Mucosa of gallbladder (tissue), 1 donor: ENCODE data around the gene ACAD10. TPM values are rescaled to one million over a fixed set of nuclear protein-coding genes. Genes with fewer than 3 reads are reported as not detected.
"Not testable (repeated sequence)": the region's sequence is repeated elsewhere in the genome, so short reads cannot be mapped to it uniquely, and the experiment has no call there.

ENCODE experiments used
- DNase-seq: peaks from one replicate; pipeline ENCODE4 v3.0.0-alpha.2; 2020; ENCODE audit warnings: low spot score
- total RNA-seq: library from RNA; stranded (reverse); gene quantifications from one replicate; pipeline ENCODE4 v1.2.1, GENCODE V29; 2021
- donor health status: DM: no; HTN: no; CAD: no.

The ACAD10 gene
- 34.2 TPM for total RNA-seq

DNA sequence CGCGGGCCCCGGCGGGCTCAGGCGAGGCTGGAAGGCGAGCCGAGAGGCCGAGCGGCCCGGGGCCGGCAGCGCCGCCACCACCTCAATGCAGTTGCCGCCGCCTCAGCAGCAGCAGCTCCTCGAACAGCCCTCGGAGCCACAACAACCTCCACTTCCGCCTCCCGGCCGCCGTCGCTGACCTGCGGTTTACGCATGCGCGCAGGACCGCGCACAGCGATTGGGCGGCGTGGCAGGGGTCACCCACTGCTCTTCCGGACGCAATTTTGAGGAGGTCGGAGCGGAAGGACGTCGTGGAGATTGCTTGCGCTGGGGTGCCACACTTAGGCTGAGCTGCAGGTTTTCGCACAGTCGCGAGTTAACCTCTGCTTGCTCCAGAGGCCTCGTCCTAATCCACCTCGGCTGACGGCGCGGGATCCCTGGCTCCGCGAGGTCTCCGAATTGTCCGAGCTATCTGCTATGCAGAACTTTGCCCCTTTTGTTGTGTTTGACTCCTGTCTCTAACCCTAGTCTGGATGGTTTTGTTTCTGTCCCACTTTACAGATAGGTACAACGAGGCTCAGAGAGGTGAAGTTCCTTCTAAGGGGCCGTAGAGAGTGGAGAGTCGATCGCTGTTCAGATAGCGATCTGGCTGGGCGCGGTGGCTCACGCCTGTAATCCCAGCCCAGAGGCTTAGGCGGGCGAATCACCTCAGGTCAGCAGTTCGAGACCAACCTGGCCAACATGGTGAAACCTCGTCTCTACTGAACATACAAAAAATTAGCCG, at the start of gene ACAD10, which contains the start of gene BRAP:
Gene ACAD10 (plus strand): TSS at position 243 of the 763 bp plus-strand sequence. CDS start 6,657 bp downstream, outside the sequence.
Gene BRAP (minus strand): TSS at position 146 of the 763 bp plus-strand sequence. CDS start 164 bp downstream, outside the sequence.
- DNase-seq, result peak; percentile 95

DNA sequence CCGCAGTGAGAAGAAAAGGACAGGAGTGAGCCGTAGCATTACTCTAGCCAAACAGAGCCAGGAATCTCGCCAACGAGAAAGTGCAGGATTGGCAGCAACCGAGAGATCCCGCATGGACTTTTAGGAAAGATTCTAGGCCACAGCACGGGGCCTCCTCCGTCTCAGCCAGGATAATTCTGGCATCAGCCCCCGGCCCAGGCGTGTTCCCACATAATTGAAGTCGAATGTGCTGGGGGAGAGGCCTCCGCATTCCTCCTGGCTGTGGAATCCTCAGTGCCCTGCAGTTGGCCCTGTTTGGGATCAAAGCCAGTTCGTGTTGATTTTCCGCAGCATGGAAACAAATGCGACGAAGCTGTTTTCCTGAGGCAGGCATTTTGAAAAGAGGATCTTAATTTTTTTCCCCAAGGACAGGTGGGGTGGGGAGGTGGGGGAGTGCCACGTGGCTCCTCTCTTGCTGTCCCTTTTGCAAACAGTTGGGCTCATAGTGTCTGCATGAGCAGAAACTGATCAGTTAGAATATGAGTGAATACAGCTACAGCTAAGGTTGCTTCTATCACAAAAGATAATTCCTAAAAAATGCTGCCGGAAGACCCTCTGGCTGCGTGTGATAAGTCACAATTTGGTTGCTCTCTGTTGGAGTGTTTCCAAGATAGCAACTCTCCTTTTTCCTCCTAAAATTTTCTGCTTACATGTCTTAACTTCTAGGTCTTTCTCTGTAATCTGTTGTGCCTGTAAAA, 49.5 kb upstream of the ACAD10 start:
- DNase-seq, result peak; percentile 42

DNA sequence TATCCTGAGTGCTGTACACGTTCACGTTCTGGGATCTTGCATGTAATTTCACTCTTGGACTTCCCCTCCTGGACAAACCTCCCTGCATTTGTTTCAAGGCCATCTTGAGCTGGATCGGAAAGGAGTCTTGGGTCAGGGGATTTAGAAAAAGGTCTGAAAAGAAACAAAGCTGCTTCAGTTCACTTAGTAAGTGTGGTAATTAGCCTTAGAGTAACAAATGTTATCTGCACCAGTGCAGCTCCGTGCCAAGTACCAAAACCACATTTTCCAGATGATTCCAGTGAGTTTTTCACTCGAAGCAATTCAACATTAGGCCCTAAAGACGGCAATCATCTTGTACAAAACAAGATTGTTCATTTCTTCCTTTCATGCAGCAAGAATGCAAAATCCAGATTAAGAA, 47.3 kb upstream of the ACAD10 start:
- no peak for DNase-seq

DNA sequence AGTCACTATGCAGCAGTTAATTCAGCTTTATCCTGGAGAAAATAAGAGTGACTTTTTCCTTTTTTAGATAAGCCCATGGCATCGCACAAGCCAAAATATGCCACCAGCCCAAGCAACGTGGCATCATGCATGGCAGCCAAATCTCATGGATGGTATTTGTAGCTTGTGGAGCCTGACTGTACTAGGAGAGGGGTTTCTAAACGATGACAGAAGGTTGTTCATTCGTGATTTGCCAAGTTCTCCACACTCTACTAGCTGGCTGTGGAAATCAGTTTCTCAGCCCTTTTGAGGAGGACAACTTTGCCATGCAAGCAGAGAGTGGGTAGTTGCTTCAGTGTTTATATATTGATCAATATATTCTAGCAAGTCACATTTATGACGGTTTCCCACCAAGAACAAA, 45.3 kb upstream of the ACAD10 start:
- DNase-seq, result no peak

DNA sequence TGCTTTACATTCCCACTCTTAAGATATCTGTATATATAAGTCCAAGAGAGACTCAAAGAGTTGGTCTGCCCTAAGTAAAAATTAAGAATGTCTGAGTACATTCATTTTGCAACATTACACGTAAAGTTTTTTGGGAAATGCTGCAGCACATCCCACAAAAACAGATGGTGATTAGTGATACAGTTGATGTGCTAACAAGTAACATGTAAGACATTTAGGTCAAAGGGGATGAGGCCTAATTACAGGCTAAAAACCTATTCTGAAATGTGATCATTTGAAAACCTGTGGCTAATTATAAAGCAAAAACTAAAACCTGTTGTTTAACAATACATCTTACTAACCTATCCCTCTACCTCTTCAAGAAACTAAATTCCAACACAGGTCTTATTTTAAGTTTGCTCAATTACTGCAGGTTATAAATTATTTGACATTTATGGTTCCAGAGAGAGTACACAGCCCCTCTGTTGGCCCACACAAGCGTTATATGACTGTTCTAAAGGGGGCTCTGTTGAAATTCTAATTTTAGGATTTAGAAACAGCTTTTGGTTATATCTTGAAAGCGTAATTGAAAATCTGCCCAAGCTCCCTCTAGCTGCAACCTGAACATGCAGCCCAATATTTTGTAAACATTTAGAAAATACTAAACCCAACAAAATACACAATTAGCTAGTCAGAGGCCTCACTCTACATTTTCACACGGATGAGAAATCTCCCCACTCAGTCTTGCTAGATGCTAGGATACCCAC, 43.0 kb upstream of the ACAD10 start:
- DNase-seq, result no peak

DNA sequence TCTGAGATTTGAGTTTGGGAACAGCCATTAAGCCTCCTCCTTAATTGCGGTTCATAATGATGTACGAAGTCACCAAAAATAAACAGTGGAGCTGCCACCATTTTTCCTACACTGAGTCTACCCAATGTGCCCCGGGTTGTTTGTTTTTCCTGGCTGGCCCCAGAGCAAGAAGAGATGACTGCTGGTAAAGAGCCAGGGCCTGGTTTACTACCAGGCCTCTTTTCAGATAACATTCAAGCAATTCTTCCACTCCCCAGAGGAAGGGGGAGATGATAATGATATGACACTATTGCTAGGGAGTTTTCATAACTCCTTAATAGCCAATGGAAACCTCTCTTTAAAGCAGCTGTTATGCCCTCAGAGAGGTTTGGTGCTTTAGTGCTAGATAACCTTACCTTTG, 42.4 kb upstream of the ACAD10 start:
- peak; percentile 21 for DNase-seq

DNA sequence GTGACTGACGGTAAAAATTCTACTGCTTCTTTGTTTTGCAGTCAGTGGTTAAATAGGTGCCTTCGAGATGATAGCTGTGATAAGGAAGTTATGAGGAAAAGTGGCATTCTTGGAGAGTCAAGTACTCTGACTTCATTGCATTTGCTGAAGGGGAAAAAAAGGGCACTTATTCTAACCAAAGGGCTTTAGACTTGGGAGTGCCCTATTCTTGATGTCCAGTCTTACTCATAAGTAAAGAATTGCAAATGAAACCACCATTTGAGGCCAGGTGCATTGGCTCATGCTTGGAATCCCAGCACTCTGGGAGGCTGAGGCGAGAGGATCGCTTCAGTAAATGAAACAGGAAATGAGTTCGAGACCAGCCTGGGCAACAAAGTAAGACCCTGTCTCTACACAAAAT, 40.4 kb upstream of the ACAD10 start:
- DNase-seq, result no peak

DNA sequence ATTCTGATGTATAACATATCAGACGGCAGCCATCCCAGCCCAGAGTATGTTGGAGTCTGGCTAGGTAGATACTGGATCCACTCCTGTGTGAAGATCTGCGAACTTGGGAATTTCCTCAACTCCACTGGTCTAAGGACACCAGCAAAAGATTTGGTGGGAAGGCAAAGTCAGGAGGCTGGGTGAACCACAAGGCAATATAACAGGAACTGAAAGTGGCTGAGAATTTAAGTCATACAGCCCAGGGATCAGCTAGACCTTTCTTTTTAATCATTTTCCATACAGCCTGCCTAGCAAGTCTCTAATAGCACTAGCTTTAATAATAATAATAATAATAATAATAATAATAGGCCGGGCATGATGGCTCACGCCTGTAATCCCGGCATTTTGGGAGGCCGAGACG, 34.9 kb upstream of the ACAD10 start:
- DNase-seq, result no peak

DNA sequence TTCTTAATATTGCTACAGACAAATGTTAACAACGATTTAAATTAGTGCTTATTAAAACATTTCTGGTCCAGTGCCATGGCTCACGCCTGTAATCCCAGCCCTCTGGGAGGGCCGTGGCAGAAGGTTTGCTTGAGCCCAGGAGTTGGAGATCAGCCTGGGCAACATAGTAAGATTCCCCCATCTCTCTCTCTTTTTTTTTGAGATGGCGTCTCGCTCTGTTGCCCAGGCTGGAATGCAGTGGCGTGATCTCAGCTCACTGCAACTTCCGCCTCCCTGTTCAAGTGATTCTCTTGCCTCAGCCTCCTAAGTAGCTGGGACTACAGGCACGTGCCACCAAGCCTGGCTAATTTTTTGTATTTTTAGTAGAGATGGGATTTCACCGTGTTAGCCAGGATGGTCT, 33.3 kb upstream of the ACAD10 start:
- not testable (repeated sequence) for DNase-seq

DNA sequence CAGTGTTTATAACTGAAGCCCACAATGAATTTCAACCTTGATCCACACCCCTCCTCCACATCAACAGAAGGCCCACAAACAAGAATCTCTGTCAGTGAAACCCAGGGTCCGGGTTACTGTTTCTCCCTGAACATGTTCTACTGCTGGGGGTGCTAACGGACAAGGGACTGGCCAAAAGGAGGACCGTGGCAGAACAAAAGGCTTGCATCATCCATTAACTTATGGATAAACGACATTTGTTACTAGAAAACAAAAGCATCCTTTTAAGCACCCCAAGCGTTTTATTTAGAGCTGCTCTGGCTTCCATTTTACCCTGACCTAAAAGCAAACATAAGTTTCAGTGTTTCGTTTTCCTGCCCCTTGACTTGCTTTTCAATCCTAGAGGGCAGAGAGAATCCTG, 32.3 kb upstream of the ACAD10 start:
- no peak for DNase-seq

DNA sequence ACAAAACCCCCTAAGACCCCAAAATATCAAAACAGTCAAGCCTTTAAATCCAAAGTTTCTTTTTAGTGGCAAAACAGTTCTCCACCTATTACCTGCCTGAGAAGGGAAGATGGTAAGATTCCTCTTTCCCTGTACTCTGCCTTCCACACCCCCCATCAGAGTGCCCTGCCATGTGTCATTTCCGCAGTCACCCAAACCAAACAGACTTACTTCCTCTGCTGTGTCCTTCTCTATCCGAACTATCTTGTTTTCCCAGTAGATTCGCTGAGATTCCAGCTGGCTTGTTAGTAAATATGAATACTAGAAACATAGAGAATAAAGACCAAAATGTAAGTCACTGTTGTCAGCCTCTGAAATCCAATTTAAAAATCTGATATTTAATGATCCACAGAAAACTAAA, 30.5 kb upstream of the ACAD10 start:
- DNase-seq, result no peak

DNA sequence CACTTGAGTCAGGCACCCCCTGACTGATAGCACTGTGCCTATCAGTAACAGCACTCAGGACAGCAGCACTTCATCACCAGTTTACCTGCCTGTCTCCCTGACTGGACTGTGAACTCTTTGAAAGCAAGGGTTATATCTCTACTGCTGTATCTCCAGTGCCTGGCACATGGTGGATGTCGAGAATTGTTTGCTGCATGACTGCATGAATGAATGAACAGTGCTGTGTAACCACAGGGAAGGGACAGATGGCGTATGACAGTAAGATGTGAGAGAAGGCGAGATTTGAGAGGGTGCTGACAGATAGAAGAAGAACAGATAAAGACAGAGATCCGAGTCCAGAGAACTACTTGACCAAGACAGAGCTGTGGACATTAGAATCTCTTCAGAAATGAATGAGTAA, 29.8 kb upstream of the ACAD10 start:
- no peak for DNase-seq

DNA sequence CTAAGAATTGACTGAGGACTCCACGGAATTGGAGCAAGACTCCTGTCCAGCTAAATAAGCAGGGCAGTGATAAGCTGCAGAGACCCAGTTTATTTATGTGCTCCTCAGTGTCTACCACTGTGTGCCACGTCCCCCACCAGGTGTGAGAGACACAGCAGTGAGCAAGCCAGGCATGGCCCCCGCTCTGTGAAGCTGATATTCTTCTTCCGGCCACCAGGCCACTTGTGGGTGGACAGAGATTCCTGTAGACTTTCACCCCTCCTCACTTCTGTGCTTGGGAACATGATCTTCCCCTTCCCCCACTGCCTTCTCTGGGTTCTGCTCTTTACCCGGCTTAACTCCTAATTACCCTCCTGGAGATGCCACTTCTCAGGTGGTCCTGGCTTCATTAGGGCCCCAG, 21.4 kb upstream of the ACAD10 start:
- no peak for DNase-seq

DNA sequence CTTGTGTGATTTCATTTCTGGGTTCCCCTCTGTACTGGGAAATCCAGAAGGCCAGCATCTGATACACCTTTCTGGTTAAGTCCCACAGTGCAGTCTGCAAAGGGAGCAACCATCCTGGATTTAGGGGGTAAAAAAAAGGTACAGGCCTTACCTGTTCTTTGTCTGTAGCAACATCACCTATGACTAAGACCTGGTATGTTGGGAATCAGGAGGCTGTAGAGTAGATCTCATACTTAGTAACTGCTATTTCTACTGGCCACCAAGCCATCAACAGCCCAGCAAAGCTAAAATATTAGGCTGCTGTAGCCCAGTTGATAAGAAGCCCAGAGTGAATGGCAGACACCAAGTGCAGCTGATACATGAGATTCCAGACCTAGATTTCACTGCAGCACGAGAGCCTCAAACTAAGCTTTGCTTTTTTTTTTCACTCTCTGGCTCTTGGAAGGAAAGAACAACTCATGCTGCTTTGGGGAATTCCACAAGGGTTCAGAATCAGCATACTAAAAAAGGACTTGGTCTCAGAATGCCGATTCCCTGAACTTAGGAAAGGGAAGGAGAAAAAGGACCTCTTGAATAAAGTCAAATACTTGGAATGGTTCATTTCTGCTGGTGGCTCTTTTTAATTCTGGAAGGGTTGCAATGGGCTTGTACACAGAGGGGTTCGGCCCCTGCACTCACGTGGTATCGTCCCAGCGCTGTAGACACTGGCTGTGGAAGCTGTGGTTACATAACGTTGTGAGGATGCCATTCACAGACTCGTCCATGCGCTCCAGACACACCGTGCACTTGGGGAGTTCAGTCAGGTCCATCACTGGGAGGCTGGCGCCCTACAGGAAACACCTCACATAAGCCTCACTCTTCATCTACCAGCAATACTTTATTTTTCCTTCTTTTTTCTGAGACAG, 20.6 kb upstream of the ACAD10 start:
- no peak for DNase-seq

DNA sequence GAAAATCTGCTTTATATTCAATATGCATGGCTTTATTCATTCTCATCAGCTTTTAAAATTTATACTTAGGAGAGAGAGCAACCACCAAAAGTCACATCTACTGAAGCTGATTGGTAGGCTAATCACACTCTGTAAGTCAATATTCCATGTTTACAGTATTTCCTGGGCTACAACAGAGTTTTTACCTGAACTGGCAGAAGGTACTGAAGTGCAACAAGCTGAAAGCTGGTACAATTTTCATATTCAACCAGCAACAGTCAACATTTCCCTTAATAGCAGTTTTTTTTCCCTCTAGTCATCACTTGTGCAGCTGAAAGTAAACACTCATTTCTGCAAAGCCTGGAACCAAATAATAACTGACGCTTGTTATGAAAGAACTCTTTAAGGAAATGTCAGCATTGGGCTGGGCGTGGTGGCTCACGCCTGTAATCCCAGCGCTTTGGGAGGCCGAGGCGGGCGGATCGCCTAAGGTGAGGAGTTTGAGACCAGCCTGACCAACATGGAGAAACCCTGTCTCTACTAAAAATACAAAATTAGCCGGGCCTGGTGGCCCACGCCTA, 13.0 kb upstream of the ACAD10 start:
- DNase-seq, result no peak

DNA sequence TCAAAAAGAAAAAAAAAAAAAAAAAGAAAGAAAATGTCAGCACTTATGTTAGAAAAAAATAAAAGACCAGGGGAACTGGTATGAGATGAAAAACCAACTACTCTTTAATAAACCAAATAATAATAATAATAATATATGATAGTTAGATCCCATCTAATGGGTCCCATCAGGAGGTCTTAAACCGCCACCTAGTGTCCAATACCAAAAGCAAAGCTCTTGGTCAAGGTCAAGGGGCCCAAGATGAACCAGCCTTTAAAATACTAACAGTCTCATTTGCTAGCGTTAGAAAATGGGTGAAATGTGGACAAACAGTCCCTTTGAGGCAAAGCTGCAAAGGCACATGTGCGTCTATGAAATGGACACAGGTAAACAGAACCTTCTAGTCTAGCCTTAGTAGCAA, 12.3 kb upstream of the ACAD10 start:
- DNase-seq, result no peak

DNA sequence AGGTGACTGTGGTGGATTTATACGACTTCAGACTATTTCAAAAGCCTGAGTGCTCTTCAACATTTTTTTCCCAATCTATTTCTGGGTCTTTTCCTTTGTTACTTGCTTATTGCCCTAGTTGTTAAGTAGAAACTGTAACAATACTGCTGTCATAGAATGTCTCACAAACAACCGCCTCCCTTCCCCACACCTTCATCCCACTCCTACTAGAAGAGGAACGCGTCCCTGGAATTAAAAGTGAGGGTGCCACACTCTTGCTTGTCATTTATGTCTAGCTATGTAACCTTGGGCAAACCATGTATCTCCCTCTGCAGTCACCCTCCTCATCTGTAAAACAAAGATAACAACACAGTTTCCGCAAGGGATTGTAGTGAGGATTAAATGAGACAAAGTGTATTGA, 8.7 kb upstream of the ACAD10 start:
- no peak for DNase-seq

DNA sequence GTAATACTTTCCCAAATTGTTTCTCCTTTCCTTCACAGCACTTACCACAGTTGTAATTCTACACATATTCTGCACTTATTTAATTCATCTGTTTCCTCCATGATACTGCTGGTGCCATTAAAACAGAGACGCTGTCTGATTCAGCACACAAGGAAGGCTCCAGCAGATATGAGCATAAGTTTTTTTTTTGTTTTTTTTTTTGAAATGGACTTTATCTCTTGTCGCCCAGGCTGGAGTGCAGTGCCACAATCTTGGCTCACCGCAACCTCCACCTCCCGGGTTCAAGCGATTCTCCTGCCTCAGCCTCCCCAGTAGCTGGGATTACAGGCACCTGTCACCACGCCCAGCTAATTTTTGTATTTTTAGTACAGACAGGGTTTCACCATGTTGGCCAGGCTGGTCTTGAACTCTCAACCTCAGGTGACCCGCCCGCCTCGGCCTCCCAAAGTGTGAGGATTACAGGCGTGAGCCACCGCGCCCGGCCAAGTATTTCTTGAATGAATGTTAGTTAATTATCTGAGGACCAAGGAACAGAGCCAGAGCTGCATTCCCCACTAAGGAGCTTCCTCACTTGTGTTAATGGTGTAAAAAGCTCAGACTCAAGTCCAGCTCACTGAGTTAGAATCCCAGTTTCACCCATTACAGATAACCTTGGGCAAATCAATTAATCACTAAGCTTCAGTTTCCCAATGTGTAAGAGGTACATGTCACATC, 1.2 kb upstream of the ACAD10 start:
- DNase-seq, result not testable (repeated sequence)

DNA sequence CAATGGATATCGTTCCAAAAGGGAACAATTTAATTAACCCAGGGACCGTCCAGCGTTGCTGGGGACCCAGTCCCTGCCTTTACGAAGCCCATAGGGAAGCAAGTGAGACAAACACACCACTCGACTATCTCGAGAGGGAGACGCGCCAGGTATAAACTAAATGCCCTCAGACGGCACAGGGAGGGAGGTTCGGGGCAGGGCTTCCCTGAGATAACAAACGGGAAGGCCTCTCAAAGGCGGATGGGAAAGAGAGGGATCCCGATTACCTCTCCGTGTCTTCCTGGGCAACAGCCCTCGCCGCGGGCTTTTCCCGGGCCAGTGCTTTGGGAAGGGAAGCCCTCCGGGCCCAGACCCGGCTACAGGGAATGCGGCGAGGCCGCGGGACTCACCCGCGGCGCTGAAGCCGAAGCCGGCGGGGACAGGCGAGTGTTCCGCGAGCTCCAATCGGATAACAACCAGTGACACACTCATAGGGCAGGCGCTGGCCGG, 487 bp upstream of the ACAD10 start:
- DNase-seq, result peak; percentile 11

DNA sequence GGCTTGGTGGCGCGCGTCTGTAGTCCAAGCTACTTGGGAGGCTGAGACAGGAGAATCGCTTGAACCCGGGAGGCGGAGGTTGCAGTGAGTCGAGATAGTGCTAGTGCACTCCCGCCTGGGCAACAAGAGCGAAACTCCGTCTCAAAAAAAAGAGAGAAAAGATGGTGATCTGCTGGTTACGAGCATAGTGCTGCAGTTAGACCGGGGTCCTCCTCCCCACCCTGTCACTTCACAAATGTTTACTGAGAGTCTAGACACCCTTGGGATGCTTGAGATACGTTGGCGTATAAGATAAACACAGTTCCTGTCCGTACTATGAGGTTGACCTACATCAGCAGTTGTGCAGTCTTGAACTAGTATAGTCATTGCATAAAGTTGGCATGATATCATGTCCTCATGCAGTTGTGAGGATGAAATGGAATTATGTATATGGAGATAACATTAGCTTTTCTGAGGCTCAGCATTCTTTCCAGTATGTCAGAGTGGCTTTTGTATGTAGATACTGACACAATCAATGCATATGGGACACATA, 787 bp downstream of the ACAD10 start:
- no peak for DNase-seq
